ENCODE measurements around the gene POU2AF3.

The POU2AF3 gene

DNA sequence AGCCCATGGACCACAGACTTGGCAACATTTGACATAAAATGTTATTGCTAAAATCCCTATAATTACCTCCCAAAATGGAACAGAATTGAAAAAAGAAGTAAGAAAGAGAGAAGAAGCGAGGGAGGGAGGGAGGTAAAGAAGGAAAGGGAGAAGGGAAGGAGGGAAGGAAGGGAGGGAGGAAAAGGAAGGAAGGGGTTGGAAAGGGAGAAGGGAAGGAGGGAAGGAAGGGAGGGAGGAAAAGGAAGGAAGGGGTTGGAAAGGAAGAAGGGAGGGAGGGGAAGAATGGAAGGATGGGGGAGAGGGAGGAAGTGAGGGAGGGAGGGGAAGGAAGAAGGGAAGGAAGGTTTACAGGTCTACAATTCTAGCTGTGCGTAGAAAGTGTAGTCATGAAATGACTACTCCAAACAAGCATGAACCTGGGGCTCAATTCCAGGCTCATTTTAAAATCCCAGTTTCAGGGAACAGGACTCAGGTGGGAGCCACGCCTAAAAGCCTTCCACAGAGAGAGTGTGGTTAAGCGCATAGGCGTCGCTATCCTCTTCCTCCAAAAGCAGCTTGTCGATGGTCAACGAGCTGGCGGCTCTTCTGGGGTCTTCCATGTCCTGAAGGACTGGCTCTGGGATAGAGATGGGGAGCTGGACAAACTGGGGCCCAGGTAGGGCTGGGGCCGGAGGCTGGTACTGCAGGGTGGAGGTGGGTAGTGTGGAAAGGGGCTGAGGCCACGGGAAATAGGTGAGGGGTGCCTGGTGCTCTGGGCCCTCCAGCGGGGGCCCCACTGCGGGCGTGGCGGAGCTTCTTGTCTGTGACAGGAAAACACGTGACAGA, 55.6 kb downstream of the POU2AF3 start:
- no peak for DNase-seq

DNA sequence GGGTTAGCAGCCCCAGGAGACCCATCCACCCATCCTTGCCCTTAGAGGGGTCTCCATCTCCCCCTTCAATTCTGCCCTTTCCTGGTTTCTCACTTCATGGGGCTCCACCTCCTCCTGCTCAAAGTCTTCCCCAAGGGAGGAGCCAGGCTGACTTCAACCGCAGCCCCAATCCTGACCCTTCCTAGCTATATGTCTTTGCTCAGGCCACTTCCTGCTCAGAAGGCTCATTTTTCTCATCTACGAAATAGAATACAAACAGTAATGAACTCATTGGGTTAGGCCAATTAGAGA, 56.2 kb downstream of the POU2AF3 start:
- no peak for DNase-seq

DNA sequence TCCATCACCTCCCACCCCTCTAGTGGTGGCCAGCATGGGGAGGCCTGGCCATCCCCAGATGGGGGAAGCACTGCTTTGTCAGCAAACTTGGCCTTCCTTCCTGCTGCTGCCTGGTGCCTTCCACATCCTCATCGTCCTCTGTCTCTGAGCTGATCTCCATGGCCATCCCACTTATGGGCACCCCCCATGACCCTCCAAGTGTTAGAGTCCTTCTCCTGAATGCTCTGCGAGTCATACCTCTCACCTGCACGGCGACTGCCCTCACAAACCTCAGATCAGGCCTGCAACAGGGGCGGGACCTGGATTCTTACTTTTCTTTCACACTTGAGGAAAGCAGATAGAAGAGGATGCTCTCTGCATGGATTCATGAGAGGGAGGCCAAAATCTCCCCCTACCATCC, 56.8 kb downstream of the POU2AF3 start:
- no peak for DNase-seq

DNA sequence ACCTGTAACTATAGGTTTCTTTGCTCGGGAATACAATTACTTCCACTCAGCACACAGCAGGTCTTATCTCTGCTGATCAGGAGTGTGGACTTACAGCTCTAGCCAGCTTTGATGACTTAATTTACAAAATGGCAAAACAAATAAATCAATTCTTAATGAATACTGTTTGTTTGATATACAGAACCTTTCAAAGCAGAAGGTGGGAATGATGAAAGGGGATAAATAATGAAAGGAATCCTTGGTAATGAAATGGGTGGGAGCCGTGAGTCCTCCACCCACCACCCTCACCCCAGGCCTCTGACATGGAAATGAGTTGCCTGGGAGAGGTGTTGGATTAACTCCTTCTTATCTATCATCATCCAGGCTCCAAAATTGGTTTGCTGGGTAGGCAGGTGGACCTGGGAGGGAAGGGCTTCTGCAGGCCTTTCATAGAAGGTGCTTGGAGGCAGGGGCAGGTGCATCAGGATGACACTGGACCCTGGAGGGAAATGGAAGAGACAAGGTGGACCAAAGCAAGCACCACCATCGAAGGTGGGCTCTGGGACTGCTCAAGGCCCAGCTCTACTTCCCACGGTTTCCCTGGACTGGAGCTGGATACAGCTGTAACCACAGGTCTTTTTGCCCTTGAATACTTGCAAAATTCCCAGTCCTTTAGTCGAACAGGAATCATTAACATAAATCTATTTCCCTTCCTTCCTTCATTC, 57.8 kb downstream of the POU2AF3 start:
- no peak for DNase-seq

DNA sequence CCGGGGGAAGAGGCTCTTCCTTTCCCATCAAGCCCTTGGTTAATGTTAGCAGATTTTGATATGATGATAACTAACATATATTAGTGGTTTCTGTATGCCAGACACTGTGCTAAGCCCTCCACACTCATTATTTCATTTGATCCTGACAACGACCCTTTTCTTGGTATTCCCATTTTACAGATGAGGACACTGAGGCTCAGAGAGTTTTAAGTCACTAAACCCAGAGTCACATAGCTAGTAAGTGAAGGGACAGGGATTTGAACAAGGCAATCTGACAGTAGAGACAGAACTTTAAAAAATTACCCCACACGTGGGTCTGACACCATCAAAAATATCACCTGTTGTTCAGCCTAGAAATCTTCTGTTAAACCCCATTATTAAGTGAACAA, 58.3 kb downstream of the POU2AF3 start:
- no peak for DNase-seq

DNA sequence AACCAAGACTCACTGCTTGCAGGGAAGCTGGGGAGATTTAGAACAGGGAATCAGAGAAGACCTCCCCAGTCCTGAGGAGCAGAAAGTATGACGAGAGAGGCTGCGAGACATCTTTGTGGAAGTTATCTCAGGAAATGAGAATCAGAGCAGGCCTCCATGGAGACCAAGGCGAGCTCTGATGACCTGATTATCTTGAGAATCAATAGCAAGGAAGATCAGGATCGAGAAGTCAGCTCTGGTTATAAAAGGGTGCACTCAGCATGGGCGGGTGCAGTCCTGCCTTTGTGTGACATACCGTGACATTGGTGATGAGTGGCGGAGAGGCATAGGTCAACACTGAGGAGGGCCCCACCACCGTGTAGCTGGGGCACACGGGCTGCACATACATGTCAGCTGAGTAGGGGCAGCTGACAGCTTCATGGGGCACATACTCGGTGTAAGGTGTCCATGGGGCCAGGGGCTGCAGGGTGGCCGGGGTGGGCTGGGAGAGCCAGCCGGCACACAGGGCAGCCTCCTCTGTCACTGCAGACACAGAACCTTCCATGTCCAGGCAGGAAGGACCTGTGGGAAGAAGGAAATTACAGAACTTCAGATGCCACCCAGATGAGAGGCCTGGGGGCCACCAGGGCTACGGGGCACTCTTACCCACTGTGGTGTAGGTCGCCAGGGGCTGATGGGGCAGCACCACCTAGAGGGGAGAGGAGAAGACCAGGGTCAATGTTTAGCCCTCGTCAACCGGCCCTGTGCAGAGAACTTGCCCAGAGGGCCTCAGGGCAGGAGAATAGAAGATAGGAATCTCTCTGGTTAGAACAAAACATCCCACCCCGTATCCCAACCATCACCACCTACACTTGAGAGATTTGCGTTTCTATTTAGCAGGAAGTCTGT, 59.0 kb downstream of the POU2AF3 start:
- no peak for DNase-seq
